ENCODE data around the gene OR10AG1.

Gene OR10AG1

DNA sequence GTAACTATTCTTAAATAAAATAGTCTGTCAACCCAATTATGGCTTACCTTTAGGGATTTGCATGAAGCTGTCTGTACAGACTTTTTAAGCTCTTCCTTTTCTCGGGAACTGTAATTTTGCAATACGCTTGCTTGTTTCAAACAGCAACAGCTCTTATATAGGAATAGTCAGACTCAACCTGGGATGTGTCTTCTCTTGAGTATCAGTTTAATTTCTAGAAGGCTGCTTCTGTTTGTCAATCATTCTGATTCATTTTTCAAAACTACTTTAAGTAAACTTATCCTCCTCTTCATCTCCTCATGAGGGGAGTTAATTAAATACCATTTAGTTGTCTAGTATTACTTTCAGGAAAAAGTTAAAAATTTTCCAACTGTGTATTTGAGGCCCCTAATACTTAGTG lies at the start of gene OR10AG1:
TSS of gene OR10AG1 (minus strand) at position 101 of the 400 bp plus-strand sequence. CDS start at position 63, 38 bp downstream.
- DNase-seq (ENCODE audit: low read depth in 2 of 2, low spot score in 1 of 2): no peak

GRCh38 chr11:56013805-56014204 lies 44.1 kb upstream of the OR10AG1 start:
- DNase-seq (ENCODE audit: low read depth in 2 of 2, low spot score in 1 of 2): no peak

- no peak for DNase-seq (ENCODE audit: low read depth in 2 of 2, low spot score in 1 of 2)
These were observed 41.0 kb upstream of the OR10AG1 start for GRCh38 chr11:56010716-56011115.

GRCh38 chr11:55994525-55994924 lies 24.8 kb upstream of the OR10AG1 start, which contains the start of gene OR5F1:
Gene OR5F1 (minus strand): TSS chr11:55994625. CDS start chr11:55994625, 0 bp downstream.
- DNase-seq (ENCODE audit: low read depth in 2 of 2, low spot score in 1 of 2): no peak

- no peak for DNase-seq (ENCODE audit: low read depth in 2 of 2, low spot score in 1 of 2)
These were observed 1.2 kb upstream of the OR10AG1 start for GRCh38 chr11:55970935-55971334.

- DNase-seq (ENCODE audit: low read depth in 2 of 2, low spot score in 1 of 2): no peak
These were observed 1.8 kb downstream of the OR10AG1 start for GRCh38 chr11:55967914-55968313.

- no peak for DNase-seq (ENCODE audit: low read depth in 2 of 2, low spot score in 1 of 2)
These were observed 3.4 kb downstream of the OR10AG1 start for GRCh38 chr11:55966391-55966790.

- no peak for DNase-seq (ENCODE audit: low read depth in 2 of 2, low spot score in 1 of 2)
These were observed 13.2 kb downstream of the OR10AG1 start for GRCh38 chr11:55956521-55956920.

- DNase-seq (ENCODE audit: low read depth in 2 of 2, low spot score in 1 of 2): no peak
These were observed 20.4 kb downstream of the OR10AG1 start for GRCh38 chr11:55949330-55949729.

DNA sequence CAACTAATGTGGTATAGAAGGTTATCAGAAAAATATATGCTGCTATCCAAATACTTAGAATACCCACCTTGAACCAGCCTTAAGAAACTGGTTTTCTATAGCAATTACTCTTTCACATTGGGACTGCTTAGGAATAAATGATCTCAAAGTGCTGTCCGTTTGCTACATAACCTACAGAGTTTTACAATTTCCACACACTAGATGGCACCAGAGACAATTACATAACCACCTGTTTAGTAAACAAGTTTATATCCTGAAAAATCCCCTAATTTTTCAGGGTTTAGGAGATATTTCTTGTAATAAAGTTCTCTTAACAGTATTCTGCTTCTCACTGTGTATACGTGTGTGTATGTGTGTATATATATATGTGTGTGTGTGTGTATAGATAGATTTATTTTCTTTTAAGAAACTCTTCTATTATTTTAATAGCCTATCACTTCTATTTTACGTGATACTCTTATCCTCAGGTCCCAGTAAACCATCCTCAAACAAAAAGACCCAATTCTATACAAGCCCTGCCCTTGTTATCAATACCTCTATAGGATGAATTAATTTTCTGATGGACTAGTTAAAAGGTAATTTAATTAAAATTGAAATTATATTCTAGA lies 26.9 kb downstream of the OR10AG1 start:
- no peak for DNase-seq (ENCODE audit: low read depth in 2 of 2, low spot score in 1 of 2)

- DNase-seq (ENCODE audit: low read depth in 2 of 2, low spot score in 1 of 2): no peak
These were observed 33.4 kb downstream of the OR10AG1 start, which contains the start of gene OR5I1 for GRCh38 chr11:55936300-55936699. Gene OR5I1 (minus strand): TSS chr11:55936400. CDS start chr11:55936400, 0 bp downstream.

DNA sequence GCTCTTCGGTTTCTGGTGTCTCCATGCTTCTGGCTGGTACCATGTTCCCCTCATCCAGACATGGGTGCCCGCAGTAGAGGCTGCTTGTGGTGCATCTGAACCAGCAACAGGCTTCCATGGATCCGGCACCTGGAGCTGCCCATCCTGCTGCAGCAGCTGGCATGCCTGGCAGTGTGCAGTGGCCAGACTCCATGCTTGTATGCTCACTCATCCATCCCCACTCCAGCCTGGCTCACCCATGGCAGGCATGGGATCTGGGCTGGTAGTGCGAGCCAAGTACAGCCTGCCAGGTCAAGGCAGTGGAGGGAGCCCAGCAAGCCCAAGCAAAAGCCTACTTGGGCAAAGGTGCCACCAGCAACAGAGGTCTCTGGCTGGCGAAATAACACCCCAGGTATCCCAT lies 49.2 kb downstream of the OR10AG1 start:
- DNase-seq (ENCODE audit: low read depth in 2 of 2, low spot score in 1 of 2): no peak

All from stimulated activated CD8-positive, alpha-beta memory T cell treated with anti-CD3 and anti-CD28 coated beads, Interleukin-4, amount 100 ng/mL, for 4 hours (primary cell).